Colon (tissue), 2 donors: ENCODE data around the gene POLRMT.
"Not testable (repeated sequence)": the region's sequence is repeated elsewhere in the genome, so short reads cannot be mapped to it uniquely, and the experiment has no call there.

Experiments used
- FAIRE-seq: peaks from 2 replicates; lab custom pipeline; 2012; peaks lifted over from hg19 to GRCh38; lab: Jason Lieb, UNC
- donor health status: control.
- donor health status: control.

POLRMT gene

GRCh38 chr19:593055-593454, 40.3 kb downstream of the POLRMT start:
- FAIRE-seq, result no peak

- FAIRE-seq, result no peak
Observed at GRCh38 chr19:592101-592500, 41.2 kb downstream of the POLRMT start.

DNA sequence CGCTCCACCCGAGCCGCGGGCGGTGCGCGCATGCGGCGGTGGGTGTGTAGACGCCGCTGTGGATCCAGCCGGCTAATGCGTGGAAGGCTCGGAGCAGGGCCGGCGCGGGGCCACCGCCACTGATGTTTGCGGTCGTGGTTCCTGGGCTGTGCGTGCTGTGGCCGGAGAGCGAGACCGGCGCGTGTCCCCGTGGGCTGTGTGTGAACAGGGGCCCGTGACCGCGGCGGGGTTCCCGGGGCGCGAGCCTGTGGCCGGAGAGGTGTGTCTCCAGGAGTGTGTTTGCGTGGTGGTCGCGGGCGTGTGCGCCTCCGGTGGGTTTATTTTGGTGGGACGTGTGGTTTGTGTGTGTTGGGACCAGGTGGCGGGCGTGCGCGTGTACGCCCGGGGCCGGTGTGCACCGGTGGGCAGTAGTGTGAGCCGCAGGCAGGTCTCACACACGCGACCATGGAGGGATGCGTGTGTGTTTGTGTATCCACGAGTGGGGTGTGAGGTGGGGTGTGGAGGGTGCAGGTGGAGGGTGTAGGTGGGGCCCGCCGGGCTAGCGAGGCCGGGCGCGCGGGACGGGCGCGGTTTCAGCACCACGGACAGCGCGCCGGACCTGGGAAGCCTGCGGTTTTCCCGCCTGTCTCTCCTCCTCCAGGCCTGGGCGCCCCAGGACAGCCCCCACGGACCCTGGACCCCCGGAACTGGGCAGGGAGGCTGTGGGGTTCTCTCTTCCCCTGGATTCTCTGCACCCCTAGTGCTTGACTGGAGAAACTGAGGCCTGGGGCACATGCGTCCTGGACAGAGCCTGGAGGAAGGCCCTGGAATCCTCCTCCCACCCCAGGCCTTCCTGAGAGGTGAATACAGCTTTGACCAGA, 42.0 kb downstream of the POLRMT start:
- no peak for FAIRE-seq

DNA sequence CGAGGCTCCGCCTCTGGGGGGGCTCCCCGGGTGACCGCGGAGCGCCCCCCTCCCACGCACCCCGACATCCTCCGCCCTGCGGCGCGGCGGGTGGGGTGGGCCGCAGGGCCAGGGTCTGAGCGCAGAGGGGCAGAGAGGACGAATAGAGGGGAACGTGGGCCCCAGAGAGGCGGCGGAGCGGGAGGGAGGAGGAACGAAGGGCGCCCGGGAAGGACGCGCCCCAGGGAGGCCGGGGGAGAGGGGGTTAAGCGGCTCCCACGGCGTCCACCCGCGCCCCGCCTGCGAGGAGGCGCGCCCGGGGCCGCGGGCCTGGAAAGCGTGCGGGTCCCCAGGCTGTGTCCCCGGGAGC, 42.6 kb downstream of the POLRMT start:
- FAIRE-seq, result no peak

DNA sequence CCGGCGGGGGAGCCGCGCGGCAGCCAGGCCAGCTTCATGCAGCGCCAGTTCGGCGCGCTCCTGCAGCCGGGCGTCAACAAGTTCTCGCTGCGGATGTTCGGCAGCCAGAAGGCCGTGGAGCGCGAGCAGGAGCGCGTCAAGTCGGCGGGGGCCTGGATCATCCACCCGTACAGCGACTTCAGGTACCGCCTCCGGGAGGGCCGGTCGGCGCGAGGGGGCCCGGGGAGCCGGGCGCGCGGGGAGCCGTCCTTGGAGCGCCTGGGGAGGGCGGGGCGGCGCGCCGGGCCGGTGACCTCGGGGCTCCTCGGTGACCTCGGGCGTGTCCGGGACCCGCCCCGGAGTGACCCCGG, 43.0 kb downstream of the POLRMT start:
- FAIRE-seq, result no peak

GRCh38 chr19:589693-590395, 43.5 kb downstream of the POLRMT start, which contains the start of gene HCN2:
HCN2 (plus strand) TSS chr19:589881; CDS start chr19:589946, 65 bp downstream.
- no peak for FAIRE-seq

- no peak for FAIRE-seq
Observed at GRCh38 chr19:588741-589692, 44.3 kb downstream of the POLRMT start.

- no peak for FAIRE-seq
Observed at GRCh38 chr19:588093-588740, 45.1 kb downstream of the POLRMT start.

DNA sequence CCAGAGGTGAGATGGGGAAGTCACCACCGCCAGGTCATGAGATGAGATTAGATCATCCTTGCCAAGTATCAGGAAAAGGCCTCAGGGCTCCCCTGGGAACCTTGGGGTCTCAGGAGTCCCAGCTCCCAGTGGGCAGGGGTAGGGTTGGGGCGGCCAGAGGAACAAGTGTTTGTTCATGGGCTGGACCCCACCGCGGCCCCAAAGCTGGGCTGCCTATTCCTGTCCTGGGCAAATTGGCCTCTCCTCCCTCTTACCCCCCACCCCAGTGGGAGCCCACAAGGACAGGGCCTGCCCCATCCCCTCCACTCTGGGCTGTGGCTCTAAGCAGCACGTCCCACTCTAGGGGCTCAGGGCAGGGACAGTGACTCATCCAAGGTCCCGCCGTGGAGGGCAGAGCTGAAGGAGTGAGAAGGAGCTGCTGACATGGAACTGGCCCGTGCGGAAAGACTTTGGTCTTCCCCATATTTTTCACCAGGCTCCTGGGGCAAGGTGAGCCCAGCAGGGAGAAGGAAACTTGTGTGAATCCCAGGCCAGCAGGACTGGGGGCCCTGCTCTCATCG, 47.7 kb downstream of the POLRMT start:
- FAIRE-seq, result no peak

DNA sequence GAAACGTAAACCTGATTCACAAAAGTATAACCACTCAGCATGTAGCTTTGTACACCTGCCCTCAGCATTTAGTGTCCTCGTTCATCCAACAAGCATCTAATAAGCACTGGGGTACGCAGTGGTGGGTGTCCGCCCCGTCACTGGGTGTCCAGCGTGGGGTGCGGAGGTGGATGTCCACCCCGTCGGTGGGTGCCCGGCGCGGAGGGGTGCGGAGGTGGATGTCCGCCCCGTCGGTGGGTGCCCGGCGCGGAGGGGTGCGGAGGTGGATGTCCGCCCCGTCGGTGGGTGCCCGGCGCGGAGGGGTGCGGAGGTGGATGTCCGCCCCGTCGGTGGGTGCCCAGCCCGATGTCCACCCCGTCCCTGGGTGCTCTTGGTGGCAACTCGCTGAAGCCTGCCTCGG, 48.2 kb downstream of the POLRMT start:
- FAIRE-seq, result not testable (repeated sequence)

DNA sequence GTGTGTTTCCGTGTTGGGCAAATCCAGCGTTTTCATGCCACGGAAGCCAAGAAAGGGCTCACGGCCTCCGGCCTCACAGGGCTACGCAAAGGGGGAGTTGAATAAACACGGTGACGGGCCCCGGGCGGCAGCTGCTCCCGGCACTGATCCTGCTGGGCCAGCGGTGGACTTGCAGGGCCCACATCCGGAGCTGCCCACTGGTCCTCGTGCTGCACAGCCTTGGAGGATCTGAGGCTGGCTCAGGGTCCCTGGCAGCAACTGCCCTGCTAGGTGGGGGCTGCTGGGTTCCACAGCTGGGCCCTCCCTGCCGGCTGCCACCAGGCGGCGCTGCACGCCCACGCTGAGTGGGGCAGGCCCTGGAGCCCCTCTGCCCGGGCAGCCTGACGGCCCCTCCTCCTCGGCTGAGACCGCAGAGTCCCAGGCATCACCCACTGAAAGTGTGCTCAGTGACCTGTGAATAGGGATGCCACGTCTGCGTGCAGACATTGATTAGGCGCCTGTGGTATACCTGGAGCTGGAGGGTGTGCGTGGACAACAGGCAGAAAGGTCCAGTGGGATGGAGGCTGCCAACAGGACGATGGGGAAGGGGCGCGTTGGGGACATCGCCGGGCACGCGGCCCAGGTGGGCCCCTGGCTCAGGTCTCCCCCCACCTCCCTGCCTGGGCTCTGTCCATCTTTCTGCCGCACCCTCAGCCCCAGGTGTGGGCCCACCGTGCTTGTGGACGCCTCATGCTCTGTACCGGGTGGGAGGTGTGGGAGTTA, 48.9 kb downstream of the POLRMT start:
- no peak for FAIRE-seq

GRCh38 chr19:583968-584239, 49.4 kb downstream of the POLRMT start:
- FAIRE-seq, result no peak

- FAIRE-seq, result no peak
Observed at GRCh38 chr19:583198-583967, 50.0 kb downstream of the POLRMT start.

GRCh38 chr19:582497-583197, 50.7 kb downstream of the POLRMT start:
- FAIRE-seq, result no peak

GRCh38 chr19:581399-582111, 51.8 kb downstream of the POLRMT start:
- FAIRE-seq, result no peak

DNA sequence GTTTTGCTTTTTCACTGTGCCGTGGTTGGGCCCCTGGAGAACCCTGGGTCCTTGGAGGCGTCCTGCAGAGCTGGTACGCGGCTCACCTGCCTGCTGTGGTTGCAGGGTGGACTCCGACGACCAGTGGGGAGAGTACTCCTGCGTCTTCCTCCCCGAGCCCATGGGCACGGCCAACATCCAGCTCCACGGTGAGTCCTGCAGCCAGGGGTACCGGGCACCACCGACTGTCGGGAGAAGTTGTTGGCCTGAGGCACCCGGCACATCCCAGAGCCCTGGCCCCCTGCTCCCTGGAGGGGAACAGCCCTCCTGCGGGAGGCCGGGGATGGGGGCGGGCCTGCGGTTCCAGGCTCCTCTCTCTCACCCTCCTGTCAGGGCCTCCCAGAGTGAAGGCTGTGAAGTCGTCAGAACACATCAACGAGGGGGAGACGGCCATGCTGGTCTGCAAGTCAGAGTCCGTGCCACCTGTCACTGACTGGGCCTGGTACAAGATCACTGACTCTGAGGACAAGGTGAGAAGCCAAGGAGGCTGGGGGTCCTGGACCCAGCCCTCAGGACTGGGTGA, 53.0 kb downstream of the POLRMT start:
- FAIRE-seq, result no peak

GRCh38 chr19:579842-580155, 53.5 kb downstream of the POLRMT start:
- no peak for FAIRE-seq

GRCh38 chr19:579111-579841, 54.1 kb downstream of the POLRMT start:
- FAIRE-seq, result no peak
